Measurements from ENCODE around the gene TMTC2.

TMTC2 gene

GRCh38 chr12:82883394-82884355, 197.0 kb downstream of the TMTC2 start:
- no peak for DNase-seq (ENCODE audit: low spot score)

- no peak for DNase-seq (ENCODE audit: low spot score)
These were observed 200.1 kb downstream of the TMTC2 start for GRCh38 chr12:82886671-82887340.

- no peak for DNase-seq (ENCODE audit: low spot score)
These were observed 207.2 kb downstream of the TMTC2 start for GRCh38 chr12:82893896-82894295.

DNA sequence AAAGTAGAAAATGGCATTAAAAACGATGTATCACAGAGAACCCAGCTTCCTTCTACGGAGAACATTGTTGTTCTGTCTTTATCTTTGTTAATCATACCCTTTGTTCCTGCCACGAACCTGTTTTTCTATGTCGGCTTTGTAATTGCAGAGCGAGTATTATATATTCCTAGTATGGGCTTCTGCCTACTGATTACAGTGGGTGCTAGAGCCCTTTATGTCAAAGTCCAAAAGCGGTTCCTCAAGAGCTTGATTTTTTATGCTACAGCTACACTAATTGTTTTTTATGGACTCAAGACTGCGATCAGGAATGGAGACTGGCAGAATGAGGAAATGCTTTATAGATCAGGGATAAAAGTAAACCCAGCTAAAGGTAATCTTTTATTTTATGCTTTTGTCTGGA, 209.6 kb downstream of the TMTC2 start:
- DNase-seq (ENCODE audit: low spot score) = no peak

GRCh38 chr12:82896979-82897378, 210.3 kb downstream of the TMTC2 start:
- DNase-seq (ENCODE audit: low spot score) = peak; percentile 29

DNA sequence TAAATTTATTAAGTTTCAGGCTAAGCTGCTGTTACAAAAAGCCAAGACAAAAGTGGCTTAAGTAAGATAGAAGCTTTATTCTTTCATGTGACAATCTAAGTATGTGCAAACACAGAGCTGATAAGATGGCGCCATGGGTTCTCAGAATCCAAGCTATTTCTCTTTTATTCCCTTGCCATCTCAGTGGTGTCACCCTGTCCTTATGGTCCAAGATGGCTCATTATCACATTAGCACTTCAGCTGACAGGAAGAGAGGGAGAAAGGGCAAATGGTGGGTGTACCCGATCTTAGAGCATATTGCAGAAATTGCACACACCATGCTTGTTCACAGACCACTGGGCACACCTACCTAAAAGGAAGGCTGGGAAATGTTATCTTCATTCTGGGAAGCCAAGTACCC, 211.7 kb downstream of the TMTC2 start:
- no peak for DNase-seq (ENCODE audit: low spot score)

- DNase-seq (ENCODE audit: low spot score) = no peak
These were observed 217.6 kb downstream of the TMTC2 start for GRCh38 chr12:82904219-82904790.

GRCh38 chr12:82910246-82910893, 223.7 kb downstream of the TMTC2 start:
- DNase-seq (ENCODE audit: low spot score) = no peak

- no peak for DNase-seq (ENCODE audit: low spot score)
These were observed 225.7 kb downstream of the TMTC2 start for GRCh38 chr12:82912406-82912805.

- no peak for DNase-seq (ENCODE audit: low spot score)
These were observed 232.8 kb downstream of the TMTC2 start for GRCh38 chr12:82919388-82920054.

- no peak for DNase-seq (ENCODE audit: low spot score)
These were observed 237.2 kb downstream of the TMTC2 start for GRCh38 chr12:82923935-82924334.

DNA sequence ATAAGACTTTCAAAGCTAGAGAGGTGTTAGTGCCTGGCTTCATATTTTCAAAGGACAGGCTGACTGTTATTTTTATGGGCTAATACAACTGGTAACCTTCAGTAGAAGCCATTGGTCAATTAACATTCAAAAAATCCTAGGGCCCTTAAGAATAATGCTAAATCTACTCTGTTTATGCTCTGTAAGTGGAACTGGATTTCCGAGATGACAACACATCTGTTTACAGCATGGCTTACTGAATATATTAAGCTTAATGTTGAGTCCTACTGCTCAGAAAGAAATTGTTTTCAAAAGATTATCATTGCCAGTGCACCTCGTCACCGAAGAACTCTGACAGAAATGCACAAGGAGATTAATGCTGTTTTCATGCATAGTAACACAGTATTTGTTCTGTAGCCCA, 239.9 kb downstream of the TMTC2 start:
- no peak for DNase-seq (ENCODE audit: low spot score)

DNA sequence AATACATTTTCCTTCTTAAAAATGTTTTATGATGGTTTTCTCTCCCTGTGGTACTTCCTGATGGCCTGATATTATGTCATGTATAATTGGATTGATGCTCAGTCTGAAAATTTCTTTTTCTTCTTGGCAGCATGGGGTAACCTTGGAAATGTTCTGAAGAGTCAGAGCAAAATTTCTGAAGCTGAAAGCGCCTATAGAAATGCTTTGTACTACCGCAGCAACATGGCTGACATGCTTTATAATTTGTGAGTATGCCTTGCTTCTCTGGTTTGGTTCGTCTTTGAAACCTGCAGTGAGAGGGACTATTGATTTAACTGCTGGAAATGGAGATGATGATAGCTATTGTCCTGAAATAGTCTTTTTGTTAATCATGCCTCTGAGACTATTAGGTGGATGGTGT, 243.6 kb downstream of the TMTC2 start:
- no peak for DNase-seq (ENCODE audit: low spot score)

DNA sequence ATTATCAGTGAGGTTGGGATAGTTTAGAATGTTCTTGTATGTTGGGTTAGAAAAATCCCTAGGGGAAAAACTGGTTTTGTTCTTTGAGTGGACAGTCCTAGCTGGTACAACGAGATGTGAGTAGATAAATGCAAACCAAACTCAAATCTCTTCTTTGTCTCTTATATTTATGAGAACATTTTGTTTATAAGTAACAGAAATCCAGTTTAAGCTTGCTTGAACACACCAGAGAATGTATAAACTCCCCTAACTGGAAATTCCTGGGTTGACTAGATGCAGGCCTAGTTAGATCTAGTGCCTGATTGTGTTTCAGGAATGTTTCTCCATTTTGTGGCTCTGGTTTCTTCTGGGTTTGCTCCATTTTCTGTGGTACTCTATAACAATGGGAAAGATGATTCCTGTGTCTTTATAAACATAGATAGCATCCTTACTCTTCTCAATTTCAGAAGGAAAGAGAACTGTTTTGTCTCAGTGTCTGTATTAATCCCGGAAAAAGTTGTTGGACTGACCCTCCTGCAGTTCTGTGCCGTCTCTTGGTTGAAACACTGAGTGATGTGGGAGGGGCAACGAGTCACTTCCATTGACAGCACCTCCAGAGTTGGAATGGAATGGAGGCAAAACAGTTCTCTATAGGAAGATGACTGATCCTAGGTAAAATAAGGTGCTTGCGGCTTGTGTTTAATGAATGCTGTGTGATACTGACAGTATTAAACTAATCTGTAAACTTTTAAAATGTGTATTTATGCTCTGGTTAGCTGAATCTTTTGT, 244.8 kb downstream of the TMTC2 start:
- DNase-seq (ENCODE audit: low spot score) = no peak

GRCh38 chr12:82937151-82937550, 250.4 kb downstream of the TMTC2 start:
- DNase-seq (ENCODE audit: low spot score) = no peak

GRCh38 chr12:82942521-82942920, 255.8 kb downstream of the TMTC2 start:
- DNase-seq (ENCODE audit: low spot score) = no peak

DNA sequence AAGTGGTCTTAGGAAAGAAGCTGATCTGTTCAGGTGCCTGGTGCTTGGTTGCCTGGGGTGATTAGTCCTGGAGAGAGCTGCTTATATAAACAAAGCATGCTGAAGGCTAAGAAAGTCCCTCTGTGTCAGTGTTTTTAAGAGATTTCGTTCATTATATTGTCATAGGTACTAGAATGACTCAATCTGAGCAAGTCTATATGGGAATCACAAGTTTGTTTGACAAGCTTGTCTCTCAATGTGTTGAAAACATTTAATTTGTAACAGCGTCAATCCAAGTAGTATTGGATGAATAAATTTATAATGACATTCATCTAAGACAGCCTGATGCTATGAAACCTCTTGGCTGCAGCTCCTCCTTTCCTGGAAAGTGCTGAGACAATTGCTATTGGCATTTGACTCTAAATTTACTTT, 256.3 kb downstream of the TMTC2 start:
- DNase-seq (ENCODE audit: low spot score) = no peak

DNA sequence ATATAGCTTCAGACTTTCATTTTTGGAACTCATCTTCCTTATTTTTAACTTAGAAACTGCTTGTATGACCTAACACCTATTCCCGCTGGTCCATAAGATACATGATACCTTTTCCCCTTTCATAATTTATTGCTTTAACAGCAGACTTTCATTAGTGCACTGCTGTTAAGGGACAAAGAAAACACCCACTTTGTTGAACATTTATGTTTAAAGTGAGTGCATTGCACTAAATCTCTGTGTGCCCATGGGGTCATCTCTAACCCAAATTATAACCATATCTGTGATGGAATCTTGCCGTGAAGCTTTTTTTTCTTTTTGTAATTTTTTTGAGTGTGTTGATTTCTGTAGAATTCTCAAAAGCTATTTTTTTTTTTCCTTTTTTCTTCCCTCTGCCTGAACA, 261.8 kb downstream of the TMTC2 start:
- no peak for DNase-seq (ENCODE audit: low spot score)

GRCh38 chr12:82950356-82950755, 263.6 kb downstream of the TMTC2 start:
- no peak for DNase-seq (ENCODE audit: low spot score)

GRCh38 chr12:82952946-82953345, 266.2 kb downstream of the TMTC2 start:
- DNase-seq (ENCODE audit: low spot score) = no peak

- DNase-seq (ENCODE audit: low spot score) = no peak
These were observed 266.7 kb downstream of the TMTC2 start for GRCh38 chr12:82953397-82953796.
